ENCODE measurements around the gene TMEM184A. TPM values are rescaled to one million over a fixed set of nuclear protein-coding genes. Genes with fewer than 3 reads are reported as not detected.
"Not testable (repeated sequence)": the region's sequence is repeated elsewhere in the genome, so short reads cannot be mapped to it uniquely, and the experiment has no call there.

TMEM184A gene
- total RNA-seq, 1 experiment from 2014 or later = 1.2 TPM

DNA sequence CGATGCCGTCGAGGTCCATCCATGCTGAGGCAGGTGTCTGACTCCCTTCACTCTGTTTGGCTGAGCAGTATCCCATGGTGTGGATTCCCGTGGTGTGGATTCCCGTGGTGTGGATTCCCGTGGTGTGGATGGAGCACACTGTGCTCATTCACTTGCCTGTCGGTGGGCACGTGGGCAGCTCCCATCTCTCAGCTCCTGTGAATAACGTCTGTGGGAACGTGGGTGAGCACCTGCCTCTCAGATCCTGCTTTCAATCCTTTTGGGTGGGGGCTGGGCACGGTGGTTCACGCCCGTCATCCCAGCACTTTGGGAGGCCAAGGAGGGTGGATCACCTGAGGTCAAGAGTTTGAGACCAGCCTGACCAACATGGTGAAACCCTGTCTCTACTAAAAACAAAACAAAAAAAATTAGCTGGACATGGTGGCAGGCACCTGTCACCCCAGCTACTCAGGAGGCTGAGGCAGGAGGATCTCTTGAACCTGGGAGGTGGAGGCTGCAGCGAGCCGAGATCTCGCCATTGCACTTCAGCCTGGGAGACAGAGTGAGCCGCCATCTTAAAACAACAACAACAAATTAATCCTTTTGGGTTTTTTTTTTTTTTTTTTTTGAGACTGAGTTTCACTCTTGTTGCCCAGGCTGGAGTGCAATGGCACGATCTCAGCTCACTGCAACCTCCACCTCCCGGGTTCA, 27.4 kb upstream of the TMEM184A start:
- H3K27me3 ChIP-seq (ENCODE audit: control insufficient read depth, insufficient read depth, low read length); H3K36me3 ChIP-seq (replicated peaks; ENCODE audit: control insufficient read depth, insufficient read depth, low read length); H3K4me3 ChIP-seq (ENCODE audit: insufficient read depth, low read depth, low read length); DNase-seq: not testable (repeated sequence)

DNA sequence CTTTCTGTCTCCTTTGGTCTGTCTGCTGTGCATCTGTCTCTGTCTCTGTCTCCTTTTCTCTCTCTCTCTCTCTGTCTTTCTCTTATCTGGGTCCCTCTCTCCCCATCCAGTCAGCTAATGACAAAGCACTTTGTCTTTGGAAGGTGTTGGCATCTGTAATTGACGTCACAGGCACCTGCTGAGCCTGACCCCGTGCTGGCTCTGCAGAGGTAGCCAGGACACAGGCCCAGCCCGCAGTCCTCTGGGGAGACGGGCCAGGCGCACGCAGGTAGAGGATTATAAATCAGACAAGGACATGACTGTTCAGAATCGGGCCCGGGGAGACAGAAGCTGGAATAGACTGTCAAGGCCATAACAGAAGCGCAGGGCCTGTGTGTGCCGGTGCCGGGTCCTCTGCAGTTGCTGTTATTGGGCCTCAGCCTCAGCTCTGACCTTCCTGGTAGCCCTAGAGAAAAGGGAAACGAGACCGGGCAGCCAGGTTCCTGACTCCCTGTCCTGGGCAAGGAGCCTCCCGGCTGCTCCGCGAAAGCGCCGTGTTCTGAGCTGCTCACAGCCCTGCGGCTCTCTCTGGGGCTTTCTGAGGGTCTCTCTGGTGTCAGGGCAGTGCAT, 24.5 kb upstream of the TMEM184A start:
- Histone ChIP-seq H3K36me3 (replicated peaks; ENCODE audit: control insufficient read depth, insufficient read depth, low read length) (no peaks in the 10 kb centered on the region), H3K27me3 (ENCODE audit: control insufficient read depth, insufficient read depth, low read length) (no peaks in the 10 kb centered on the region), H3K4me3 (ENCODE audit: insufficient read depth, low read depth, low read length) (no peak overlapping the region)
- DNase-seq = peak; percentile 60

DNA sequence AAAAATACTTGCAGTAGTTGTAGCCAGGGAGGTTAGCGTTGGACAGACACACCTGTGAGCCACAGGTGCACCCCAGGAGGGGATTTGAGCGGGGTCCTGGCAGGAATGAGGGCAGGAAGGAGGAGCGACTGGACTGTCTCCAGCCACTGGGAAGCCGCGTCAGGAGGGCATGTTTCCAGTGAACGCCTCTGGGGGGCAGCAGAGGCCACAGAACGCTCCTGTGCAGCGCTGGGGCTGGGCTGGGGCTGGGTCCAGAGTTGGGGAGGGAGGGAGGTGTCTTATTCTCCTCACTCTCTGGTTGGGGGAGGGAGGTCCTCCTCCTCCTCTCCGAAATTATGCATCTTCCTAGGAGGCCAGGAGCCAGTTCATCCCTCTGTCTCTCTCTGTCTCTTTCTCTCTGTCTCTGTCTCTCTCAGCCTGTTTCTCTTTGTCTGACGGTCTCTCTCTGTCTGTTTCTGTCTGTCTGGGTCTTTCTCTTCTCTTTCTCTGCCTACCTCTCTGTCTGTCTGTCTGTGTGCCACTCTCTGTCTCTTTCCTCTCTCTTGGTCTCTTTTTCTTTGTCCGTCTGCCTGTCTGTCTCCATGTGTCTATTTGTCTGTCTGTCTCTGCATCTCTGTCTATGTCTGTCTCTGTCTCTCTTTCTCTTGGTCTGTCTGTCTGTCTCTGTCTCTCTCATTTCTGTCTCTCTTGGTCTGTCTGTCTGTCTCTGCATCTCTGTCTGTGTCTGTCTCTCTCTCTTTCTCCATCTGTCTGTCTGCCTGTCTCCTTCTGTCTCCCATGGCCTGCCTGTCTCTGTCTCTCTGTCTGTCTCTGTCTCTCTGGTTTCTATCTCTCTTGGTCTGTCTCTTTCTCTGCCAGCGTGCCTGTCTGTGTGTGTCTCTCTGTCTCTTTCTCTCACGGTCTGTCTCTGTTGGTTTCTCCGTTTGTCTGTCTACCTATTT, 23.7 kb upstream of the TMEM184A start:
- Histone ChIP-seq H3K27me3 (ENCODE audit: control insufficient read depth, insufficient read depth, low read length) (no peaks in the 10 kb centered on the region), H3K36me3 (replicated peaks; ENCODE audit: control insufficient read depth, insufficient read depth, low read length) (no peaks in the 10 kb centered on the region), H3K4me3 (ENCODE audit: insufficient read depth, low read depth, low read length) (no peak overlapping the region)
- peak; percentile 96 for DNase-seq

DNA sequence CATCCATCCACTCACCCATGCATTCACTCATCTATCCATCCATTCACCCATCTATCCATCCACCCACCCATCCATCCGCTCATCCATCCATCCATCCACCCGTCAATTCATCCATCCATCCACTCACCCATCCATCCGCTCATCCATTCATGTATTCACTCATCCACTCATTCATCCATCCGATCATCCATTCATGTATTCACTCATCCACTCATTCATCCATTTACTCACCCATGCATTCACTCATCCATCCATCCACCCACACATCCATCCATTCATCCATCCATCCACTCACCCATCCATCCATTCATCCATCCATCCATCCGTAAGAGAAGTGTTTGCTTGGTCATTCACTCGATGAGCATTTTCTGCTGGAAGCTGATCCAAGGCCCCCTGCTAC, 22.5 kb upstream of the TMEM184A start:
- no peak for DNase-seq
- no peaks in the 10 kb centered on the region for H3K27me3 ChIP-seq (ENCODE audit: control insufficient read depth, insufficient read depth, low read length)
- H3K36me3 ChIP-seq (replicated peaks; ENCODE audit: control insufficient read depth, insufficient read depth, low read length) = no peaks in the 10 kb centered on the region
- H3K4me3 ChIP-seq (ENCODE audit: insufficient read depth, low read depth, low read length) = no peak overlapping the region

DNA sequence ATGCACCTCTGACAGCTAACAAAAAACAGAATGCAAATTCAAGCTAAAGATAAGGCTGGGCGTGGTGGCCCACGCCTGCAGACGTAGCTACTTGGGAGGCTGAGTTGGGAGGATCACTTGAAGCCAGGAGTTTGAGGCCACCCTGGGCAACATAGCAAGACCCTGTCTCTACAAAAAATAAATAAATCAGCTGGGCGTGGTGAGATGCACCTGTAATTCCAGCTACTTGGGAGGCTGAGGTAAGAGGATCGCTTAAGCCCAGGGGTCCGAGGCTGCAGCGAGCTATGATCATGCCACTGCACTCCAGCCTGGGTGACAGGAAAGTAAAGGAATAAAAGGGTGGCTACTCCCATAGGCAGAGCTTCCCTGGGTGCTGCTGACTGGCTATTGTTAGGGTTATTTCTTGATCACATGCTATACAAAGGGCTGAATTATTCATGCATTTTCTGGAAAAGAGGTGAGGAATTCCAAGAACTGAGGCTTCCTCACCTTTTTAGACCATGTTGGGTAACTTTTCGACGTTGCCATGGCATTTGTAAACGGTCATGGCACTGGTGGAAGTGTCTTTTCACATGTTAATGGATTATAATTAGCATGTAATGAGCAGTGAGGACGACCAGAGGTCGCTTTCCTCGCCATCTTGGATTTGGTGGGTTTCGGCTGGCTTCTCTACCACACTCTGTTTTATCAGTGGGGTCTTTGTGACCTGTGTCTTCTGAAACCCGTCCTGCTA, 20.7 kb upstream of the TMEM184A start:
- Histone ChIP-seq H3K27me3 (ENCODE audit: control insufficient read depth, insufficient read depth, low read length) (no peaks in the 10 kb centered on the region), H3K36me3 (replicated peaks; ENCODE audit: control insufficient read depth, insufficient read depth, low read length) (no peaks in the 10 kb centered on the region), H3K4me3 (ENCODE audit: insufficient read depth, low read depth, low read length) (no peak overlapping the region)
- DNase-seq = peak; percentile 80

DNA sequence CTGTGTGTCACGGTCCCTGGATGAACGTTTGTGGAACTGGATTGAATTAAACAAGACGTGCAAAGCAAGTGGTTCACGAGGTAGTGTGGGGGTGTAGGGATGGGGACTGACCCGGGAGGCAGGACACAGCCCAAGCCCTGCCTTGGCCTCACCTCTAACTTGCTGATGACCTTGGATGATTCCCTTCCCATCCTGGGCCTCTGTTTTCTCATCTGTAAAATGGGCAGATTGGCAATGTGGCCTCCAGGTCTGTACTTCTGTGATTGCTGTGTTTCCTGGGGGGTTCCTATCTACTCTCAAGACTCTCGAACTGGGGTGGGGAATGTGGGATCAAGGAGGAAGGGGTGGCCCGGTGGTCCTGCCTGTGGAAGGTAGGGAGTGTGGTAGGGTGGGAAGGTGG, 19.8 kb upstream of the TMEM184A start:
- Histone ChIP-seq H3K4me3 (ENCODE audit: insufficient read depth, low read depth, low read length) (no peak overlapping the region), H3K36me3 (replicated peaks; ENCODE audit: control insufficient read depth, insufficient read depth, low read length) (no peaks in the 10 kb centered on the region)
- no peak for DNase-seq

DNA sequence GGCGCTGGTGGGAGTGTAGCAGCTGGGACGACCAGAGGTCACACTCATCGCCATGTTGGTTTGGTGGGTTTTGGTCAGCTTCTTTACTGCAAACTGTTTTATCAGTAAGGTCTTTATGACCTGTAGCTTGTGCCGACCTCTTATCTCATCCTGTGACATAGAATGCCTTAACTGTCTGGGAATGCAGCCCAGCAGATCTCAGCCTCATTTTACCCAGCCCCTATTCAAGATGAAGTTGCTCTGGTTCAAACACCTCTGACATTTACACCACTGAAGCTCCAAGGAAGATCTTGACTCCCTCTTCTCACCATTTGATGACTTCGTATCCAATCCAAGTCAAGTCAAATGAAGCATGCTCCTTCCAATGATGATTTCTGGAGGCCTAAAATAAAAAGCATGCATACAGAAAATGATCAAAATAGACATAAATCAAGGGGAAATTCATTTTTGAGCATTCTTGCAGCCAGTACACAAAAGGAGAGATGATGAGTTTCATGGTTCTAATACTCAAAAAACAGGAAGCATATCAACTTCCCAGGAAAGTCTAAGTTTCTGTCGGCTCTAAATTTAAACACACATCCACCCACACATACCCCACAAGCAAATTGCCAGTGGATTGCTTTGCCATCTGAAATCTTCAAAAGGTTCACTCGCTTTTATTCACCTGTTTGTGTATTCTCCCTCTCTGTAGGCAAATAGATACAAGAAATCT, 16.3 kb upstream of the TMEM184A start:
- Histone ChIP-seq H3K4me3 (ENCODE audit: insufficient read depth, low read depth, low read length) (no peak overlapping the region), H3K27me3 (ENCODE audit: control insufficient read depth, insufficient read depth, low read length) (no peaks in the 10 kb centered on the region)
- DNase-seq = no peak

More for the DNA sequence above, 19.8 kb upstream of the TMEM184A start:
- H3K27me3 ChIP-seq (ENCODE audit: control insufficient read depth, insufficient read depth, low read length) = no peaks in the 10 kb centered on the region

DNA sequence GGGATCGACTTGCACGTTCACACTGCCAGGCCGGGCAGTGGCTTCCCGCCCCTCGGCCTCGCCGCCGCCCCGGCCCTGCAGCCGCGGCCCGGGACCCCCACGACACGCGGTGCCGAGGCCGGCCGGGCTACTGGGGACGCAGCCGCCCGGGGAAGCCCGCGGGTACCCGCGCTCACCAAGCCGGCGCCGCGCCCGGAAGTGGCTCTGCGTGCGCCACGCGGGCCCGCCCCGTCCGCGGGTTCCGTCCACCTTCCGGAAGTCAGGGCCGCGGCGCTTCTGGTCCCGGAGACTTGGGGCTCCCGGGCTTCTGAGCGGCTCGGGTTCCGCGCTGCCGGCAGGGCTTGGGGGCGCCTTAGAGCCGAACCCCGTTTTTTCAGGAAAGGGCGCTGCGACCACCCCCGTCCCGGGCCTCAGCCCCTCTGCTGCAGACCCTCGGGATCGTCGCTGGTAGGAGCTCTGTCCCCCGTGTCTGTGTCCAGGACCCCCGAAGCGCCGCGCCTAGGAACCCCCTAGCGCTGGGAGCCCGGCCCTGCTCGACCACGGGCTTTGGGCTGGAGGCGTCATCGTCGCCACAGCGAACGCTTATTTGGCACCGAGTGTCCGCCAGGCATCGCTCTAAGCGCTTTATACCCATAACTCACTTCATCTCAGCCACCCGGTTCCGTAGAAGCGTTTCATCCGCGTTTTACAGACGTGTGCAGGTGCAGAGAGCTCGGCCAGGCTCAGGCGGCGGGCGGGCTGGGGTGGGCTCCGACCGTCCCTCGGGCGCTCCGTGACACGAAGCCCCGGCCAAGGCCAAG, 14.0 kb upstream of the TMEM184A start, which contains the start of gene PSMG3:
PSMG3 (minus strand) TSS at position 200 of the 800 bp plus-strand sequence. CDS start 693 bp downstream, outside the sequence.
- Histone ChIP-seq H3K4me3 (ENCODE audit: insufficient read depth, low read depth, low read length) (peak within 1 kb of the TSS; percentile 70), H3K27me3 (ENCODE audit: control insufficient read depth, insufficient read depth, low read length) (no peaks in the 10 kb centered on the region)
- peak; percentile 93 for DNase-seq

More for the DNA sequence above, 16.3 kb upstream of the TMEM184A start:
- peaks cover 2% of the 10 kb centered on the region for H3K36me3 ChIP-seq (replicated peaks; ENCODE audit: control insufficient read depth, insufficient read depth, low read length)

DNA sequence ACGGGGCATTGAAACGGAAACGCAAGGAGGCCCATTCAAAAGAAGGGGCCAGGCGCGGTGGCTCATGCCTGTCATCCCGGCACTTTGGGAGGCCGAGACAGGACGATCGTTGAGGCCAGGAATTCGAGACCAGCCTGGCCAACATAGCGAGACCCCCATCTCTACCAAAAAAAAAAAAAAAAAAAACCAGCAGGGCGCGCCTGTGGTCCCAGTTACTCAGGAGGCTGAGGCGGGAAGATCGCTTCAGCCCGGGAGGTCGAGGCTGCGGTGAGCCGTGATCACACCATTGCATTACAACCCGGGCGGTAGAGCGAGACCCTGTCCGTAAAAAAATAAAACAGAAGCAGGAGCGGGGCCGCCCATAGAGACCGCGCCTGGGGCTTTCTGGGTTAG, 13.4 kb upstream of the TMEM184A start:
- Histone ChIP-seq H3K36me3 (replicated peaks; ENCODE audit: control insufficient read depth, insufficient read depth, low read length) (peaks cover 4% of the 10 kb centered on the region), H3K4me3 (ENCODE audit: insufficient read depth, low read depth, low read length) (peak overlapping the region; percentile 70), H3K27me3 (ENCODE audit: control insufficient read depth, insufficient read depth, low read length) (no peaks in the 10 kb centered on the region)
- DNase-seq = no peak

More for the DNA sequence above, 14.0 kb upstream of the TMEM184A start, which contains the start of gene PSMG3:
- H3K36me3 ChIP-seq (replicated peaks; ENCODE audit: control insufficient read depth, insufficient read depth, low read length) = peaks cover 4% of the 10 kb centered on the region

DNA sequence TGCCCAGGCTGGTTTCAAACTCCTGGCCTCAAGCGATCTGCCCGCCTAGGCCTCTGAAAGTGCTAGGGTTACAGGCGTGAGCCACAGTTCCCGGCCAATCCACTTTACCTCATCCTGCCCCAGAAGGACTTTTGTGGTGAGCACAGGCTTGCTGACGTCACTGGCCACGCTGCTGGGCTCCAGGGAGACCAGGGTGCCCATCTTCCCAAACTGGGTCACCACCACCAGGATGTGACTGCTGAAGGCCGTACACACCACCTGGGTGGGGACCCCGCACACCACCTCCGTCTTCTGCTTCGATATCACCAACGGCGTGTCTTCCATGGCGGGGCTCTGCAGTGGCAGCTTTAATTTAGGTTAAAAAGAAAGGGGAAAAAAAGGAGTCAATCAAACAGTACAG, 13.0 kb upstream of the TMEM184A start:
- H3K4me3 ChIP-seq (ENCODE audit: insufficient read depth, low read depth, low read length) = no peak overlapping the region
- no peaks in the 10 kb centered on the region for H3K27me3 ChIP-seq (ENCODE audit: control insufficient read depth, insufficient read depth, low read length)
- peaks cover 4% of the 10 kb centered on the region for H3K36me3 ChIP-seq (replicated peaks; ENCODE audit: control insufficient read depth, insufficient read depth, low read length)
- DNase-seq = no peak

DNA sequence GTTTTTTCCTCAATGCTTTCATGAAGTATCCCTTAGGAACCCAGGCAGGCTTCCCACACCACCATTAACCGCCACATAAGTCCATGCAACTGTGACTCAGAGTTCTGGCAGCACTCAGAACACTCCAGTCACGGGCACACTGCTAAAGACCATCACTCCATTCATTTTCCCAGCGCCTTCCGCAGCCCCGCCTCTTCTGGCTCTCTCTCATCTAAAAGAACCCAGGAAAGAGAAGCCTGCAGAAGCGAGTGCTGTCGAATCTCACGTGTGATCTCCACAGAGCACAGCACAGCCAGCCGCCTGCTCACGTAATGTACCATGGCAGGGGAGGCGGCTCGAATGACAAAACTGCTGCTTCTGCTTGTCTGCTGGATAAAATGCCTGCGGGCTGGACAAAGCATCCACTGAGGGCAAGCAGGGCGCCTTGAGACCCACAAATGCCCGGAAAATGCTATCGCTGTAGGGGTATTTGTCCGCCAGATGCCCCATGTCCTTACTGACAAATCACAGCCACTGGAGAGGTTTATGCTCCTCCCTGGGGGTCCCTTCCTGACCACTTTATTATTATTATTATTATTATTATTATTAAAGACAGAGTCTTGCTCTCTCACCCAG, 12.0 kb upstream of the TMEM184A start:
- DNase-seq = peak; percentile 55
- Histone ChIP-seq H3K27me3 (ENCODE audit: control insufficient read depth, insufficient read depth, low read length) (no peaks in the 10 kb centered on the region), H3K36me3 (replicated peaks; ENCODE audit: control insufficient read depth, insufficient read depth, low read length) (peaks cover 4% of the 10 kb centered on the region), H3K4me3 (ENCODE audit: insufficient read depth, low read depth, low read length) (no peak overlapping the region)

DNA sequence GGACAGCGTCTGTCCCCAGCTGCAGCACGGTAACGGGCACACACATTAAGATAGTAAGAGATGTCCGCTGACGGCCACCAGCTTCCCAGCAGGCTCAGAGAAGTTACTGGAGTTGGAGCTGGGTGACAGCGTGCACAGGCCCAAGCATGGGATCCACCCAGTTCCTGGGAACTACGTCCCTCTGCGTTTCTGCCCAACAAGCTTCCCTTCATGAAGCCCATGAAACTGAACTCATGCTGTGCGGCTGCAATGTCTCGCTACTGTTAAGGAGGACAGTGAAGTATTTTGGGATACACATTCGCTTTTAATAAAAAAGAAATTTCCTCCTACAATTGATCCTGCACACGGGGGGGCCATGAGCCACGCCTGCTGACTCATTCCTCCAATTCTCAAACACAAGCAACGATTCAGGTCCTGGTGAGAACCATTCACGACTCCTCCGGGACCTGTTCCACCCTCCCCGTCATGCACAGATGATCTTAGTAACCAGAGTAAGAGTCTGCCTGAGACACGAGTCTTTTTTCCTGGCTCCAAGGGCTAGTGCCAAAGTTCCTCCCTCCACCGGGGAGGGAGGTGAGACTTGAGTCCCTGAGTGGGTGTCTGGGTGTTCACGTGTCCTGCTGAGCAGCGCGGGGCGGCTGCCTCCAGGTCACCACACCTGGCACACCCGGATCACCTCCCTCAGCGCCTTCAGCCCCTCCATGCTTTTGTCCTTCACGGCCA, 11.2 kb upstream of the TMEM184A start:
- Histone ChIP-seq H3K36me3 (replicated peaks; ENCODE audit: control insufficient read depth, insufficient read depth, low read length) (peaks cover 4% of the 10 kb centered on the region), H3K4me3 (ENCODE audit: insufficient read depth, low read depth, low read length) (no peak overlapping the region), H3K27me3 (ENCODE audit: control insufficient read depth, insufficient read depth, low read length) (no peaks in the 10 kb centered on the region)
- DNase-seq = peak; percentile 70

Data from H7 (cell line).